ENCODE measurements around the gene LONP2.

GRCh38 chr16:48321317-48322036 is 77.4 kb downstream of the LONP2 start:
- TF ChIP-seq CTCF (IDR thresholded peaks at IDR 0.05) (no peak), PBX3 (IDR thresholded peaks at IDR 0.05) (no peak), MAX (IDR thresholded peaks at IDR 0.05) (no peak), FOSB (CRISPR knock-in tag; IDR thresholded peaks at IDR 0.05) (no peak), CHD2 (IDR thresholded peaks at IDR 0.05; ENCODE audit: low read length, partially characterized antibody) (no peak), POLR2A (IDR thresholded peaks at IDR 0.05; ENCODE audit: low read length) (no peak)
